ENCODE data around the gene SCYGR6.
"Not testable (repeated sequence)": the region's sequence is repeated elsewhere in the genome, so short reads cannot be mapped to it uniquely, and the experiment has no call there.

Gene SCYGR6

GRCh38 chr2:227724394-227725039 lies at the start of gene SCYGR6:
Gene SCYGR6 (minus strand): TSS chr2:227724757. CDS start chr2:227724757, 0 bp downstream.
- no peak within 1 kb of the TSS for H3K4me3 Mint-ChIP-seq
- H3K36me3 Mint-ChIP-seq (ENCODE audit: low read depth): no peaks in the 10 kb centered on the region
- H3K4me1 Mint-ChIP-seq (ENCODE audit: low read depth): no peaks in the 10 kb centered on the region
- no peaks in the 10 kb centered on the region for H3K9me3 Mint-ChIP-seq
- H3K27me3 Mint-ChIP-seq (ENCODE audit: low read depth): no peaks in the 10 kb centered on the region
- no peak within 1 kb of the TSS for H3K27ac Mint-ChIP-seq
- no peak for DNase-seq (ENCODE audit: low spot score)

- no peak overlapping the region for H3K4me3 Mint-ChIP-seq
- no peak overlapping the region for H3K27ac Mint-ChIP-seq
- H3K4me1 Mint-ChIP-seq (ENCODE audit: low read depth): no peaks in the 10 kb centered on the region
- no peaks in the 10 kb centered on the region for H3K9me3 Mint-ChIP-seq
- no peaks in the 10 kb centered on the region for H3K36me3 Mint-ChIP-seq (ENCODE audit: low read depth)
- no peaks in the 10 kb centered on the region for H3K27me3 Mint-ChIP-seq (ENCODE audit: low read depth)
- DNase-seq (ENCODE audit: low spot score): no peak
Measured at GRCh38 chr2:227774011-227774624, 49.6 kb upstream of the SCYGR6 start.

GRCh38 chr2:227772932-227773331 lies 48.4 kb upstream of the SCYGR6 start:
- no peaks in the 10 kb centered on the region for H3K9me3 Mint-ChIP-seq
- H3K4me3 Mint-ChIP-seq: no peak overlapping the region
- H3K27ac Mint-ChIP-seq: no peak overlapping the region
- no peaks in the 10 kb centered on the region for H3K36me3 Mint-ChIP-seq (ENCODE audit: low read depth)
- H3K4me1 Mint-ChIP-seq (ENCODE audit: low read depth): no peaks in the 10 kb centered on the region
- no peak for DNase-seq (ENCODE audit: low spot score)
- H3K27me3 Mint-ChIP-seq (ENCODE audit: low read depth): no peaks in the 10 kb centered on the region

GRCh38 chr2:227772197-227772661 lies 47.7 kb upstream of the SCYGR6 start:
- no peak for DNase-seq (ENCODE audit: low spot score)
- H3K4me1 Mint-ChIP-seq (ENCODE audit: low read depth): no peaks in the 10 kb centered on the region
- no peaks in the 10 kb centered on the region for H3K36me3 Mint-ChIP-seq (ENCODE audit: low read depth)
- H3K4me3 Mint-ChIP-seq: no peak overlapping the region
- no peak overlapping the region for H3K27ac Mint-ChIP-seq
- H3K9me3 Mint-ChIP-seq: no peaks in the 10 kb centered on the region
- no peaks in the 10 kb centered on the region for H3K27me3 Mint-ChIP-seq (ENCODE audit: low read depth)

- H3K27ac Mint-ChIP-seq: no peak overlapping the region
- H3K4me1 Mint-ChIP-seq (ENCODE audit: low read depth): no peaks in the 10 kb centered on the region
- no peak for DNase-seq (ENCODE audit: low spot score)
- no peaks in the 10 kb centered on the region for H3K36me3 Mint-ChIP-seq (ENCODE audit: low read depth)
- H3K4me3 Mint-ChIP-seq: no peak overlapping the region
- H3K9me3 Mint-ChIP-seq: no peaks in the 10 kb centered on the region
- no peaks in the 10 kb centered on the region for H3K27me3 Mint-ChIP-seq (ENCODE audit: low read depth)
Measured at GRCh38 chr2:227767830-227768229, 43.3 kb upstream of the SCYGR6 start.

- Mint-ChIP-seq H3K36me3 (ENCODE audit: low read depth) (no peaks in the 10 kb centered on the region), H3K27ac (no peak overlapping the region)
Measured at GRCh38 chr2:227766373-227766883, 41.9 kb upstream of the SCYGR6 start.

GRCh38 chr2:227765788-227766372 lies 41.3 kb upstream of the SCYGR6 start:
- H3K4me3 Mint-ChIP-seq: no peak overlapping the region
- no peaks in the 10 kb centered on the region for H3K9me3 Mint-ChIP-seq
- DNase-seq (ENCODE audit: low spot score): no peak
- no peaks in the 10 kb centered on the region for H3K36me3 Mint-ChIP-seq (ENCODE audit: low read depth)
- no peak overlapping the region for H3K27ac Mint-ChIP-seq
- H3K4me1 Mint-ChIP-seq (ENCODE audit: low read depth): no peaks in the 10 kb centered on the region
- no peaks in the 10 kb centered on the region for H3K27me3 Mint-ChIP-seq (ENCODE audit: low read depth)

More at GRCh38 chr2:227766373-227766883, 41.9 kb upstream of the SCYGR6 start:
- Mint-ChIP-seq H3K27me3 (ENCODE audit: low read depth) (no peaks in the 10 kb centered on the region), H3K4me1 (ENCODE audit: low read depth) (no peaks in the 10 kb centered on the region), H3K4me3 (no peak overlapping the region), H3K9me3 (no peaks in the 10 kb centered on the region)
- DNase-seq (ENCODE audit: low spot score): peak; percentile 40

GRCh38 chr2:227761740-227762476 lies 37.4 kb upstream of the SCYGR6 start:
- no peaks in the 10 kb centered on the region for H3K27me3 Mint-ChIP-seq (ENCODE audit: low read depth)
- no peaks in the 10 kb centered on the region for H3K4me1 Mint-ChIP-seq (ENCODE audit: low read depth)
- H3K4me3 Mint-ChIP-seq: no peak overlapping the region
- H3K27ac Mint-ChIP-seq: no peak overlapping the region
- no peaks in the 10 kb centered on the region for H3K36me3 Mint-ChIP-seq (ENCODE audit: low read depth)
- no peak for DNase-seq (ENCODE audit: low spot score)
- H3K9me3 Mint-ChIP-seq: no peaks in the 10 kb centered on the region

- no peaks in the 10 kb centered on the region for H3K36me3 Mint-ChIP-seq (ENCODE audit: low read depth)
- H3K27me3 Mint-ChIP-seq (ENCODE audit: low read depth): no peaks in the 10 kb centered on the region
- H3K27ac Mint-ChIP-seq: no peak overlapping the region
- no peaks in the 10 kb centered on the region for H3K9me3 Mint-ChIP-seq
- H3K4me3 Mint-ChIP-seq: no peak overlapping the region
- no peak for DNase-seq (ENCODE audit: low spot score)
- no peaks in the 10 kb centered on the region for H3K4me1 Mint-ChIP-seq (ENCODE audit: low read depth)
Measured at GRCh38 chr2:227759411-227760118, 35.0 kb upstream of the SCYGR6 start.

- not testable (repeated sequence) for H3K27me3 Mint-ChIP-seq (ENCODE audit: low read depth); DNase-seq (ENCODE audit: low spot score); H3K36me3 Mint-ChIP-seq (ENCODE audit: low read depth); H3K4me3 Mint-ChIP-seq; H3K27ac Mint-ChIP-seq; H3K9me3 Mint-ChIP-seq; H3K4me1 Mint-ChIP-seq (ENCODE audit: low read depth)
Measured at GRCh38 chr2:227756261-227756660, 31.7 kb upstream of the SCYGR6 start.

GRCh38 chr2:227748079-227748478 lies 23.5 kb upstream of the SCYGR6 start:
- H3K36me3 Mint-ChIP-seq (ENCODE audit: low read depth): no peaks in the 10 kb centered on the region
- H3K27ac Mint-ChIP-seq: no peak overlapping the region
- no peaks in the 10 kb centered on the region for H3K4me1 Mint-ChIP-seq (ENCODE audit: low read depth)
- H3K4me3 Mint-ChIP-seq: no peak overlapping the region
- H3K9me3 Mint-ChIP-seq: no peaks in the 10 kb centered on the region
- H3K27me3 Mint-ChIP-seq (ENCODE audit: low read depth): no peaks in the 10 kb centered on the region
- no peak for DNase-seq (ENCODE audit: low spot score)

GRCh38 chr2:227745594-227745993 lies 21.0 kb upstream of the SCYGR6 start, which contains the start of gene SCYGR8:
Gene SCYGR8 (plus strand): TSS chr2:227745894. CDS start chr2:227745894, 0 bp downstream.
- no peaks in the 10 kb centered on the region for H3K4me1 Mint-ChIP-seq (ENCODE audit: low read depth)
- no peaks in the 10 kb centered on the region for H3K27me3 Mint-ChIP-seq (ENCODE audit: low read depth)
- H3K27ac Mint-ChIP-seq: no peak within 1 kb of the TSS
- H3K4me3 Mint-ChIP-seq: no peak within 1 kb of the TSS
- no peaks in the 10 kb centered on the region for H3K36me3 Mint-ChIP-seq (ENCODE audit: low read depth)
- H3K9me3 Mint-ChIP-seq: no peaks in the 10 kb centered on the region
- no peak for DNase-seq (ENCODE audit: low spot score)

GRCh38 chr2:227740705-227741104 lies 16.1 kb upstream of the SCYGR6 start:
- not testable (repeated sequence) for H3K36me3 Mint-ChIP-seq (ENCODE audit: low read depth); H3K9me3 Mint-ChIP-seq; H3K4me1 Mint-ChIP-seq (ENCODE audit: low read depth); H3K27me3 Mint-ChIP-seq (ENCODE audit: low read depth); H3K27ac Mint-ChIP-seq; H3K4me3 Mint-ChIP-seq; DNase-seq (ENCODE audit: low spot score)
